ENCODE results near the gene HHLA2. TPM values are rescaled to one million over a fixed set of nuclear protein-coding genes. Genes with fewer than 3 reads are reported as not detected.
"Not testable (repeated sequence)": the region's sequence is repeated elsewhere in the genome, so short reads cannot be mapped to it uniquely, and the experiment has no call there.

Gene HHLA2
- total RNA-seq, 1 experiment from 2014 or later: not detected

DNA sequence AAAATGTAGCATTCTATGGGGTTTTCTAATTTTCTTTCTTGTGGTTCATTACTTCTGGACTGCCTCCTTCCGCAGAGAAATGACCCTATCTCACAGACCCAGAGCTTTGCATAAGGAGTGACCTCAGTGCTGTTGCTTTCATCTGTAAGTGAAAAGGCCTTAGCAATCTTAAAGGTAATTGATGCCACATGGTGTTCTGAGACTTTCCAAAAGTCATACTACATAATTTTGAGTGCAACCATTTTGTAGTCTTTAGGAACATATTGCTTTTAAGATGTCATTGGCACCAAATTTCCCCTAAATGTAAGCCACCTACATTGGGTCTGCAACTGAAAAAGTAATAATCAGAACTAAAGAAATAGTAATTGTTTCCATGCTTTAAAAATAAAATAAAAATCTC lies 9.2 kb upstream of the HHLA2 start:
- no peaks in the 10 kb centered on the region for H3K9me3 ChIP-seq (replicated peaks)
- H3K4me3 ChIP-seq: no peak overlapping the region
- H3K27me3 ChIP-seq (replicated peaks): no peaks in the 10 kb centered on the region
- H3K27ac ChIP-seq: no peak overlapping the region
- DNase-seq (ENCODE audit: low read depth in 1 of 2, low spot score in 2 of 2): no peak
- no peaks in the 10 kb centered on the region for H3K4me1 ChIP-seq (replicated peaks)
- H3K36me3 ChIP-seq: no peaks in the 10 kb centered on the region

- H3K4me1 ChIP-seq (replicated peaks); H3K4me3 ChIP-seq; H3K9me3 ChIP-seq (replicated peaks); H3K36me3 ChIP-seq; DNase-seq (ENCODE audit: low read depth in 1 of 2, low spot score in 2 of 2); H3K27me3 ChIP-seq (replicated peaks); H3K27ac ChIP-seq: not testable (repeated sequence)
Observed at GRCh38 chr3:108288193-108288592, 8.2 kb upstream of the HHLA2 start.

DNA sequence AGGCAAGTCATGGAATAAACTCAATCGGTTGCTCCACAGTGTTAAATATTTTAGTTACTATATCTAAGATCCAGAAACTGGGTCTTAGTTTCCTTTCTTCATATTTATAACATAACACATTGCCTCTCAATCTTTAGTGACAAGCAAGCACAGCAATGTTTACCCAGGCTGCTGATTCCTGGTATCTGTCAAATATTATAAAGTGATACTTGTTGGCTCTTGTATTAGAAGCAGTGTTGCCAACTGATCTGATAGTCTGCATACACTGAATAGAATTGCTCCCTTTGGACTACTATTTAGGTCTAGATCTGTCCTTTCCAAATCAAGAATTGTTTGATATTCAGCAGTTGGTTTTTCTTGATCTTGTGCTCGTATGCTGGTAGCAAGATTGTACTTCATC lies 7.2 kb upstream of the HHLA2 start:
- Histone ChIP-seq H3K4me1 (replicated peaks) (no peaks in the 10 kb centered on the region), H3K27ac (no peak overlapping the region), H3K9me3 (replicated peaks) (no peaks in the 10 kb centered on the region), H3K36me3 (no peaks in the 10 kb centered on the region), H3K27me3 (replicated peaks) (no peaks in the 10 kb centered on the region), H3K4me3 (no peak overlapping the region)
- DNase-seq (ENCODE audit: low read depth in 1 of 2, low spot score in 2 of 2): no peak

- Histone ChIP-seq H3K4me3 (no peak overlapping the region), H3K27me3 (replicated peaks) (no peaks in the 10 kb centered on the region), H3K9me3 (replicated peaks) (no peaks in the 10 kb centered on the region), H3K27ac (no peak overlapping the region), H3K36me3 (no peaks in the 10 kb centered on the region), H3K4me1 (replicated peaks) (no peaks in the 10 kb centered on the region)
- no peak for DNase-seq (ENCODE audit: low read depth in 1 of 2, low spot score in 2 of 2)
Observed at GRCh38 chr3:108292450-108292849, 3.9 kb upstream of the HHLA2 start.

GRCh38 chr3:108292905-108293328 lies 3.4 kb upstream of the HHLA2 start:
- Histone ChIP-seq H3K9me3 (replicated peaks) (no peaks in the 10 kb centered on the region), H3K27me3 (replicated peaks) (no peaks in the 10 kb centered on the region), H3K27ac (no peak overlapping the region), H3K36me3 (no peaks in the 10 kb centered on the region), H3K4me1 (replicated peaks) (no peaks in the 10 kb centered on the region), H3K4me3 (no peak overlapping the region)
- no peak for DNase-seq (ENCODE audit: low read depth in 1 of 2, low spot score in 2 of 2)

DNA sequence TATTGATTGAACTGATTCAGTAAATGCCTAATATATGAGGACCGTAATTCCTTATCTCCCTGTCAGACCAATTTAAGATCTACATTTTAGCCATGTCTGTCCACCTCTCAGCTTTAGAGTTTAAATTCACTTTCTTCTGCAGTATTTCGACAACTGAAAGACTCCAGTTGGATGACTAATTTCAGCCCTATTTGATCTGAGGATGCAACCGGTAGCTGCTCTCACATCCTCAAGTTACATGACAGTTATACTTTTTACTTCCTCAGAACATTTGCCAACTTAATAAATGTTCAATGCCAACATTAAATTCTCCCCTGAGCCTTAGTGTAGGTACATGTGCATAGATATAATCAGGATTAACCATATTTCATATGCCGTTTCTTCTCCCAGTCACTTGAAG lies 2.5 kb upstream of the HHLA2 start:
- no peaks in the 10 kb centered on the region for H3K4me1 ChIP-seq (replicated peaks)
- H3K4me3 ChIP-seq: no peak overlapping the region
- no peaks in the 10 kb centered on the region for H3K9me3 ChIP-seq (replicated peaks)
- no peaks in the 10 kb centered on the region for H3K36me3 ChIP-seq
- no peak for DNase-seq (ENCODE audit: low read depth in 1 of 2, low spot score in 2 of 2)
- H3K27me3 ChIP-seq (replicated peaks): no peaks in the 10 kb centered on the region
- no peak overlapping the region for H3K27ac ChIP-seq

- H3K27me3 ChIP-seq (replicated peaks): no peaks in the 10 kb centered on the region
- peaks cover 2% of the 10 kb centered on the region for H3K4me1 ChIP-seq (replicated peaks)
- H3K36me3 ChIP-seq: no peaks in the 10 kb centered on the region
- no peak overlapping the region for H3K4me3 ChIP-seq
- H3K9me3 ChIP-seq (replicated peaks): no peaks in the 10 kb centered on the region
- no peak for DNase-seq (ENCODE audit: low read depth in 1 of 2, low spot score in 2 of 2)
- no peak overlapping the region for H3K27ac ChIP-seq
Observed at GRCh38 chr3:108295421-108296175, 750 bp upstream of the HHLA2 start.

- no peak overlapping the region for H3K27ac ChIP-seq
- DNase-seq (ENCODE audit: low read depth in 1 of 2, low spot score in 2 of 2): no peak
- no peaks in the 10 kb centered on the region for H3K36me3 ChIP-seq
- no peak overlapping the region for H3K4me3 ChIP-seq
- H3K9me3 ChIP-seq (replicated peaks): no peaks in the 10 kb centered on the region
- H3K4me1 ChIP-seq (replicated peaks): peaks cover 16% of the 10 kb centered on the region
- H3K27me3 ChIP-seq (replicated peaks): no peaks in the 10 kb centered on the region
Observed at GRCh38 chr3:108297647-108298046, 1.3 kb downstream of the HHLA2 start.

- Histone ChIP-seq H3K9me3 (replicated peaks) (no peaks in the 10 kb centered on the region), H3K27ac (no peak overlapping the region), H3K4me1 (replicated peaks) (peaks cover 16% of the 10 kb centered on the region), H3K27me3 (replicated peaks) (no peaks in the 10 kb centered on the region), H3K4me3 (no peak overlapping the region), H3K36me3 (no peaks in the 10 kb centered on the region)
- no peak for DNase-seq (ENCODE audit: low read depth in 1 of 2, low spot score in 2 of 2)
Observed at GRCh38 chr3:108298056-108298455, 1.7 kb downstream of the HHLA2 start.

- Histone ChIP-seq H3K4me1 (replicated peaks) (peaks cover 16% of the 10 kb centered on the region), H3K9me3 (replicated peaks) (no peaks in the 10 kb centered on the region), H3K4me3 (no peak overlapping the region), H3K27ac (no peak overlapping the region; the same call in 1 of the 2 replicates), H3K27me3 (replicated peaks) (no peaks in the 10 kb centered on the region), H3K36me3 (no peaks in the 10 kb centered on the region)
- DNase-seq (ENCODE audit: low read depth in 1 of 2, low spot score in 2 of 2): no peak
Observed at GRCh38 chr3:108300103-108300849, 3.9 kb downstream of the HHLA2 start.

DNA sequence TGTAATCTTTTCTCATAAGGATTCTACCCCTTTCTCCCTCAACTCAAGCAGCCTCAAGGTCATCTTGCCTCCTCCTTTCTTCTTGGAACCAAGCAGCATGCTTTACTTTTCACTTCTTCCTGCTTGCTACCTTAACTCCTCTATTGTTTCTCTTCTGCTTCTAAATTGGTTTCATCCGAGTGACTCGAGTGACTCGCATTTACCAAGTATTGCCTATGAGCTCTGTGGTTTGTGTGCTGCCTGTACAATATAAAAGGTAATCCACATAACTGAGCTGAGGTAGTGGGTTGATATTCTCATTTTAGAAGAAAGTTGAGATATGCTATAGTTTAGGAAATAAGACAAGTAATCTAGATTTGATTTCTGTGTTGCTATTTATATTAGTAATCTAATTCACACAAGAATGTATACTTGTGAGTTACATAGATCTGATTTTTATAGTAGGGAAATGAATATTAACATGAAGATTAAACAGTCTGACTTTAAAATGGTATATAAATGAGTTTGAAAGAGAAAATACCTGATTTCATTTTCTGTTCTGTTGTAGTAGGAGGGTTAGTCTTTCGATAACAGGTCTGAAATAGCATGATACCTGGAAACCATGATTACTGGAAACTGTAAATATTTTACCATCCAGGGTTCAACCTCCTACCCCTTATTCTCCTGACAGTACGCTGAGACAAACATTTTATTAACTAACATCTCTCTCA lies 5.5 kb downstream of the HHLA2 start:
- Histone ChIP-seq H3K27ac (peak overlapping the region; percentile 57), H3K4me1 (replicated peaks) (peaks cover 16% of the 10 kb centered on the region), H3K27me3 (replicated peaks) (no peaks in the 10 kb centered on the region), H3K4me3 (peak overlapping the region; percentile 21), H3K36me3 (no peaks in the 10 kb centered on the region), H3K9me3 (replicated peaks) (no peaks in the 10 kb centered on the region)
- peak in 1 of 2 experiments; percentile 18 for DNase-seq (ENCODE audit: low read depth in 1 of 2, low spot score in 2 of 2)

GRCh38 chr3:108302570-108302969 lies 6.2 kb downstream of the HHLA2 start:
- no peak overlapping the region for H3K4me3 ChIP-seq
- H3K4me1 ChIP-seq (replicated peaks): peaks cover 16% of the 10 kb centered on the region
- no peaks in the 10 kb centered on the region for H3K27me3 ChIP-seq (replicated peaks)
- H3K27ac ChIP-seq: no peak overlapping the region
- DNase-seq (ENCODE audit: low read depth in 1 of 2, low spot score in 2 of 2): no peak
- H3K9me3 ChIP-seq (replicated peaks): no peaks in the 10 kb centered on the region
- H3K36me3 ChIP-seq: no peaks in the 10 kb centered on the region

DNA sequence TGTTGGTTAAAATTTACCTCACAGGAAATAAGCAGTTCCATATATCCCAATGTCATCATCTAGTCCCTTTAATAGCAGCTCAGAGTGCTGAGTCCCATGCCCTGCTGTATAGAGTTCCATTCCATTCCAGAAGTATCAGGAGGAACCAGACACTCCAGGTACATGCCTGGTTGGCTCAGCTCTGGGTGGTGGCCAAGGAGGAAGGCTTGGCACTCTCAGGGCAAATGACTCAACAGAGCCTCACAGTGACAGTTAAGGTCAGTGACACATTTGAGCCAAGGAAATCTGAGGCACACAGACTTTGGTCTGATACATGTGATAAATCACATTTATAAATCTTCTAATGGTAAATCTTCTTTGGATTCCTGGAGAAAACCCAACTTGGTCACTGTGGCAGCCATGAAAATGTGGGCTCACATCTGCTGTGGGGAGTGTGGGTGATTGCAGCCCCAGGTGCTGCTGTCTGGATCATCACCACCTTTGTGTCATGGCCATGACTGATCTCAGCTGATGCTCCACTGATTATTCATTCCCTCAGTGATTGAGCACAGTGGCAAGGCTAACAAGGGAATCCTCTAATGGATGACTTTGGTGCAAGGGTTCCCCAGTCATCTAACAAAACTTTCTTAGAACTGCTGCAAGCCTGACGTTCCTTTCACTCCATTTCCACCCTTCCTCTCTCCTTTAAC lies 9.3 kb downstream of the HHLA2 start:
- Histone ChIP-seq H3K36me3 (no peaks in the 10 kb centered on the region), H3K27ac (no peak overlapping the region), H3K4me3 (no peak overlapping the region), H3K27me3 (replicated peaks) (0 out of 2 replicates have a peak, but pooled peaks cover 5% of the 10 kb centered on the region), H3K4me1 (replicated peaks) (peaks cover 13% of the 10 kb centered on the region), H3K9me3 (replicated peaks) (0 out of 2 replicates have a peak, but pooled peaks cover 5% of the 10 kb centered on the region)
- DNase-seq (ENCODE audit: low read depth in 1 of 2, low spot score in 2 of 2): no peak
